CD4-positive, alpha-beta T cell treated with Interleukin-21 for 1 hour (primary cell): ENCODE data around the gene DCAF4L1.

Experiments used
- DNase-seq: peaks from one replicate; pipeline ENCODE4 v3.0.0-alpha.2; 2020

DCAF4L1 gene

DNA sequence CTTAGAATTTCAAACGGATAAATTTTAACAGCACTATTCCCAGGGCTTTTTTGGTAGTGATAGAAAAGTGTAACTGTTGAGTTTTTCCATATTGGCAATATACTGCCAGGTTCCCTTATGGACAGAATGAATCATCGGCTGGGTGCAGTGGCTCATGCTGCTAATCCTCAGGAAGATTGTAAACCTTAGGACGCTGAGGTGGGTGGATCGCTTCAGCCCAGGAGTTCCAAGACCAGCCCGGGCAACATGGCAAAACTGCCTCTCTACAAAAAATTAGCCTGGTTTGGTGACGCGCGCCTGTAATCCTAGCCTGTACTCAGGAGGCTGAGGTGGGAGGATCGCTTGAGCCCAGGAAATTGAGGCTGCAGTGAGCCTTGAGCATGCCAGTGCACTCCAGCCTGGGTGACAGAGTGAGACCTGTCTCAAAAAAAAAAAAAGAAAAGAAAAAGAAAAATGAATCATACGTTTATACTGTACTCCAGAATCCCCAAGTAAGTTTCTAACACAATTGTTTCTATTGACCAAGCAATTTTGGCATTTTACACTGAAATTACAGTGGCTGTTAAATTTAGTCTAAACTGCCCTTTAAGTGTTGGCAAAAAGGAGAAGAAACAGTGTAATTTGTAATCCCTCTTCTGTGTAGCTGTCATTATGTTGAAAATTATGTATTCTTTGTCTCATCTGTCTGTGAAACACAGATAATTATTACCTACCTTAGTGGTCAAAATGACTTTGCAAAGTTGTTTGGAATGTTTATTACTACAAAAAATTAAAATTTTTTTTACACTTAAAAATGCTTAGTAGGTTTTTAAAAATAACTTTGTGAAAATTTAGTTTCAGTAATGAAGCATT lies 10.6 kb downstream of the DCAF4L1 start:
- no peak for DNase-seq

- DNase-seq, result no peak
Observed at GRCh38 chr4:41992967-41993857, 11.7 kb downstream of the DCAF4L1 start.

DNA sequence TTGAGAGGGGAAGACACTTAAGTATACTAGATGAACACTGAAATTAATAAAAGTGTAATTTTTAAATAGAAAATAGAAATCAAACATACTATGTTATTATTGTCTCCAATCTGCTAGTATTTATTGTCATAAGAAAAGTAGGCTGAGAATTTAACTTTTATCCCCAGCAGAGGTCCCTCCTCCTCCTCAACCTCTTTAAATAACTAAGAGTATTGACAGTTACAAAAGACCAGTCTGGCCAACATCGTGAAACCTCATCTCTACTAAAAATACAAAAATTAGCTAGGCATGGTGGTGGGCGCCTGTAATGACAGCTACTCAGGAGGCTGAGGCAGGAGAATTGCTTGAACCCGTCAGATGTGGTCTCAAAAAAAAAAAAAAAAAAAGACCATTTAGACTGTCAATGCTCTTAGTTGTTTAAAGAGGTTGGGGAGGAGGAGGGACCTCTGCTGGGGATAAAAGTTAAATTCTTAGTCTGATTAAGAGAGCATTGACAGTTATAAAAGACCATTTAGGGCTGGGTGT lies 13.0 kb downstream of the DCAF4L1 start:
- DNase-seq, result no peak

DNA sequence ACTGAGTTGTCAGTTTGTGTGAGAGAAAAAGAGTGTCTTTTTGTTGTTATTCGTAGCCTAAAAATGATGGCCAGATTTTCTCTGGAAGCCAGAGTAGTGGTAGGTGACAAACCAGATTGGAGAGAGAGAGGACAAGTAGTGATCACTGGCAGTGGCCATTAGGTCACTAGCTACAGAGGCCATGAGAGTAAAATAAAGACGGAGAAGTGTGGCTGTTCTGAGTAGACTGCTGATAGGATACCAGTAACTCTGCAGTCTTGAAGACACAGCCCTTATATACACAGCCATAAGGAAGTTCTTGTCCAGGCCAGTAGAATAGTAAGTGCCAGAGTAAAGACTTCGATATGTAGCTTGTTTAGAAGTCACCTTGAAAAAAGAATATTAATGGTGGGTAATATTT lies 16.5 kb downstream of the DCAF4L1 start:
- DNase-seq, result no peak

- no peak for DNase-seq
Observed at GRCh38 chr4:41999321-41999720, 17.8 kb downstream of the DCAF4L1 start.

DNA sequence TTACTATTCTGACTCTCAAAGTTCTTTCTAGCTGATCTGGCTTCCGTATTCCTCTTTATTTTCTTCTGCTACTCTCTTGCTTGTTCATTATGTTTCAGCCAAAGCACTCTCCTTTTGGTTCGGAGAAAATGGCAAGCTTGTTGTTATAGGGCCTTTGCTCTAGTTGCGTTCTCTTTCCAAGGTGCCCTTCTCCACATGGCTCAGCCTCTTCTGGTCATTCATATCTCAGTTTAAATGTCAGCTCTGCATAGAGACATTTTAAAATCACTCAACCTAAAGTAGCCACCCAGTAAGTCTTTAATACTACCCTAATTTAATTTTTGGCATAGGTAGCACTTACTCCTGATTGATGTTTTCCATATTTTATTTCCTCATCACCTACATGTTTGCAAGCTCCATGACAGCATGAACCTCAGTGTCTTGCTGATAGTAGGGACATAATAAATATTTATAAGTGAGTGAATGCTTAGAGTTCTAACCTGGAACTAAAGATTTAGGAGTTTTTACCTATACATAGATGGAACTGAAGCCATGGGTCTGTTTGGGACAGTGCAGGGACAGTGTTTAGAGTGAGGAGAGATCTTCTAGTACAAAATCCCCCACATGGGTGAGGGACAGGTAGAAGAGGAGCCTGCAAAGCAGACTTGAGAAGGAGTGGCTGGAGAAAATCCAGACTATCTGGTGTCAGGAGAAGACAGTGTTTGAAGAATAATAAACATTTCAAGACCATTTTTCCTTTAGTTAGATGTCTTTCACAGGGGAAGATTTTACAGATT lies 26.6 kb downstream of the DCAF4L1 start:
- no peak for DNase-seq

GRCh38 chr4:42015438-42015837 lies 33.9 kb downstream of the DCAF4L1 start:
- DNase-seq, result no peak

DNA sequence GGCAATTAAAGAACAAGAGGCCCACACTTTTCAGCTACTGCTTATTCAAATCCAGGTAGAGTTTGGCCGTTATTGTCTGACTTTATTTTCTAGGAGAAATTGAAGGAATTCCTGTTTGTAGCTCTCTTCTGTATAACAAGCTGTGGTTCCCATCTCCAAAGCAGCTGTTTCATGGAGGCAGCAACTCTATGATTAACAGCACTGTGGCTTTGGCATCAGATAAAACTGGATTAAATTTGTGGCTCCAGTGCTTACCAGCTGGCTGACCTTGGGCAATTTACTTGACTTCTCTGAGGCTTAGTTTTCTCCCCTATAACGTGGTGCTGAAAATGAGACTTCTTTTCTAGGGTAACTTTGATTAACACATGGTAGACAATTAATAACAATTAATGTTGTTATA lies 36.9 kb downstream of the DCAF4L1 start:
- DNase-seq, result no peak
